ENCODE results near the gene STRA6. TPM values are rescaled to one million over a fixed set of nuclear protein-coding genes. Genes with fewer than 3 reads are reported as not detected.

Gene STRA6
- total RNA-seq, 2 experiments from 2014 or later: not detected

DNA sequence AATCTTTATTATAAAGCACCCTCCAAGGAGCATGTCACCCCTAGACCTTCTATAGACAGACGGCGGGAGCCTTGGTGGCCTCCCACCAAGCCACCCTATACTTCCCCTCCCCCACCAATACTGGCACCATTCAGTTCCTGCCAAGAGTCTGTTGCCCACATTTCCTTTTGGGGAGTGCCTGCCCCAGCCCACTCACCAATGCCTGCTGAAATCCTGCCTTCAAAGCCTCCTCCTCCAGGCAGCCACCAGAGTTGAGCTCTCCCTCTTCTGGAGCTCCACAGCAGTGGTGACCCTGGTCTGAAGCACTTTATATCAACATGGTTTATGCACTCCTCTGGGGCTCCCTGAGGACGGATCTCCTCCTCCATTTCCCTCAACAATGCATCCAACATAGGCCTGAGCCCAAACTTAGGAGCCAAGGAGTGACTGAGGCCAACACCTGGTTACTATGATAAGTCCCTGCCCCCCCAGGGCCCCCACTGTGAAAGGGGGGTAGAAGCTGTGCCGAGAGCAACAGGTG, 42.3 kb upstream of the STRA6 start:
- POLR2A ChIA-PET: no interaction called here
- CTCF ChIA-PET (ENCODE audit: unreplicated experiment): no interaction called here

DNA sequence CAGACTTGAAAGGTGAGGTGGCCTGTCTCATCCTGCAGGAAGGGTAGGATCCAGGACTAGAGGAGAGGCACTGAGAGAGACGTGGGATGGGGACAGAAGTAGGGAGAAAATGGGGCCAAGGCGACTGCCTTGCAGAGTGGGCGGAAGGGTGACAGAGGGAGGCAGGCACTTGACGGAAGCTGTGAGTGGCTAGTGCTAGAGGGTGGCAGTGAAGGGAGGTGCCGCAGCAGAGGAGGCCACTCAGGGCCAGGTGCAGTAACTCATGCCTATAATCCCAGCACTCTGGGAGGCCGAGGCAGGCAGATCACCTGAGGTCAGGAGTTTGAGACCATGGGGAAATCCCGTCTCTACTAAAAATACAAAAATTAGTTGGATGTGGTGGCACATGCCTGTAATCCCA, 40.8 kb upstream of the STRA6 start:
- H3K4me2 ChIP-seq (ENCODE audit: low read length): no peak overlapping the region
- no peaks in the 10 kb centered on the region for H3K79me2 ChIP-seq (ENCODE audit: insufficient read depth, low read depth, low read length)
- no TSS peak for BruUV-seq (replicated peaks)
- no peak for TF ChIP-seq EZH2phosphoT487 (IDR thresholded peaks at IDR 0.05; ENCODE audit: borderline replicate concordance, low read depth, low read length)
- TF ChIP-seq, protein P1, sequence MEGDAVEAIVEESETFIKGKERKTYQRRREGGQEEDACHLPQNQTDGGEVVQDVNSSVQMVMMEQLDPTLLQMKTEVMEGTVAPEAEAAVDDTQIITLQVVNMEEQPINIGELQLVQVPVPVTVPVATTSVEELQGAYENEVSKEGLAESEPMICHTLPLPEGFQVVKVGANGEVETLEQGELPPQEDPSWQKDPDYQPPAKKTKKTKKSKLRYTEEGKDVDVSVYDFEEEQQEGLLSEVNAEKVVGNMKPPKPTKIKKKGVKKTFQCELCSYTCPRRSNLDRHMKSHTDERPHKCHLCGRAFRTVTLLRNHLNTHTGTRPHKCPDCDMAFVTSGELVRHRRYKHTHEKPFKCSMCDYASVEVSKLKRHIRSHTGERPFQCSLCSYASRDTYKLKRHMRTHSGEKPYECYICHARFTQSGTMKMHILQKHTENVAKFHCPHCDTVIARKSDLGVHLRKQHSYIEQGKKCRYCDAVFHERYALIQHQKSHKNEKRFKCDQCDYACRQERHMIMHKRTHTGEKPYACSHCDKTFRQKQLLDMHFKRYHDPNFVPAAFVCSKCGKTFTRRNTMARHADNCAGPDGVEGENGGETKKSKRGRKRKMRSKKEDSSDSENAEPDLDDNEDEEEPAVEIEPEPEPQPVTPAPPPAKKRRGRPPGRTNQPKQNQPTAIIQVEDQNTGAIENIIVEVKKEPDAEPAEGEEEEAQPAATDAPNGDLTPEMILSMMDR (conservative IDR thresholded peaks at IDR 0.05; ENCODE audit: low read length): no peak
- POLR2A ChIA-PET: no interaction called here
- no peaks in the 10 kb centered on the region for H3K36me3 ChIP-seq (ENCODE audit: insufficient read depth, low read length)
- no peaks in the 10 kb centered on the region for H4K20me1 ChIP-seq (ENCODE audit: insufficient read depth, low read length)
- H3K4me3 ChIP-seq (ENCODE audit: low read depth, low read length, poor library complexity, severe bottlenecking): no peak overlapping the region
- no peak for DNase-seq (ENCODE audit: low spot score)
- H3K9me2 ChIP-seq (ENCODE audit: insufficient read depth, low read length): no peaks in the 10 kb centered on the region
- H3K4me1 ChIP-seq (ENCODE audit: insufficient read depth, low read length, poor library complexity, severe bottlenecking): no peaks in the 10 kb centered on the region
- no peak overlapping the region for H2AFZ ChIP-seq (ENCODE audit: low read length)
- H3K27ac ChIP-seq (ENCODE audit: low read depth, low read length, poor library complexity, severe bottlenecking): no peak overlapping the region
- CTCF ChIA-PET (ENCODE audit: unreplicated experiment): no interaction called here
- H3K9me3 ChIP-seq (ENCODE audit: low read length): no peaks in the 10 kb centered on the region
- intact Hi-C loops (cut with micrococcal nuclease; ENCODE audit: unreplicated experiment): no loop called here

More for the DNA sequence above, 42.3 kb upstream of the STRA6 start:
- intact Hi-C loops (cut with micrococcal nuclease; ENCODE audit: unreplicated experiment): no loop called here
- Histone ChIP-seq H2AFZ (ENCODE audit: low read length) (no peak overlapping the region), H3K79me2 (ENCODE audit: insufficient read depth, low read depth, low read length) (no peaks in the 10 kb centered on the region), H3K4me1 (ENCODE audit: insufficient read depth, low read length, poor library complexity, severe bottlenecking) (no peaks in the 10 kb centered on the region), H3K4me2 (ENCODE audit: low read length) (no peak overlapping the region), H4K20me1 (ENCODE audit: insufficient read depth, low read length) (no peaks in the 10 kb centered on the region), H3K9me3 (ENCODE audit: low read length) (no peaks in the 10 kb centered on the region), H3K4me3 (ENCODE audit: low read depth, low read length, poor library complexity, severe bottlenecking) (no peak overlapping the region), H3K36me3 (ENCODE audit: insufficient read depth, low read length) (no peaks in the 10 kb centered on the region), H3K9me2 (ENCODE audit: insufficient read depth, low read length) (no peaks in the 10 kb centered on the region), H3K27ac (ENCODE audit: low read depth, low read length, poor library complexity, severe bottlenecking) (no peak overlapping the region)
- BruUV-seq (replicated peaks): no TSS peak
- TF ChIP-seq EZH2phosphoT487 (IDR thresholded peaks at IDR 0.05; ENCODE audit: borderline replicate concordance, low read depth, low read length): no peak
- TF ChIP-seq, protein P1 (conservative IDR thresholded peaks at IDR 0.05; ENCODE audit: low read length): no peak
- no peak for DNase-seq (ENCODE audit: low spot score)

DNA sequence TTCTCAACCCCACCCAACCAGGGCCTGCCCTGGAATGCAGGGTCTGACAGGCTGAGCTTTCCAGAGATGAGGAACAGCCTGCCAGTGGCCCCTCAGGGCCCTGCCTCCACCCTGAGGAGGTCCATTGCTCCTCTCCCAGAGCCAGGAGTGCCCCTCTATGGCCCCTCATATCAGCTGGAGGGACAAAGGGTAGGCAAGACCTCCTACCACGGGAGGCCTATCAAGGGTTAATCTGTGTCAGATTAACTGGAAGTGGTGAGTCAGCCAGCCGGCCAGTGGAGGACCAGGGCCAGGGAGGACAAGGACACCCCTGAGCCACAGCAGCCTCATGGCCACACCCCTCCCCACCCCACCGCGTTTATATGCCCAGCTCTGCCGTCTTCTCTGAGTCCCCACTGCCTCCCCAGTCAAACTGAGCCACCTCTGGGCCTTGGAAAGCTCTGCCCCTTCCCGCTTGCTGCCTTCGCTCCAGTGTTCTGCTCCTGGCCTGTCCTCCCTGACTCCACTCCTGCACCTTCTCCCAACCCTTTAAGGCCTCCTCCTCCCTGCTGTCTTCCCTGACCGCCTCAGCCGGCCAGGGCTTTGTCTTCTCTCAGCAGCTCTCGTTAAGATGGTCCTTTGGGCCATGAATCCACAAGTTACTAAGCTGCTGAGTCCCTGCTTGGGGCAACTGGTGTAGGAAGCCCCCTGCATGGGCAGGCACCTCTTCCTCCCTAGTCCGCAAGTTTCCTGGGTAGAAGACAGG, 40.0 kb upstream of the STRA6 start:
- no peak overlapping the region for H3K4me2 ChIP-seq (ENCODE audit: low read length)
- ChIA-PET CTCF (ENCODE audit: unreplicated experiment) (no interaction called here), POLR2A (no interaction called here)
- H4K20me1 ChIP-seq (ENCODE audit: insufficient read depth, low read length): no peaks in the 10 kb centered on the region
- intact Hi-C loops (cut with micrococcal nuclease; ENCODE audit: unreplicated experiment): no loop called here
- H3K27ac ChIP-seq (ENCODE audit: low read depth, low read length, poor library complexity, severe bottlenecking): no peak overlapping the region
- no peak overlapping the region for H2AFZ ChIP-seq (ENCODE audit: low read length)
- BruUV-seq (replicated peaks): no TSS peak
- TF ChIP-seq, protein P1 (conservative IDR thresholded peaks at IDR 0.05; ENCODE audit: low read length): no peak
- no peak for TF ChIP-seq EZH2phosphoT487 (IDR thresholded peaks at IDR 0.05; ENCODE audit: borderline replicate concordance, low read depth, low read length)
- H3K36me3 ChIP-seq (ENCODE audit: insufficient read depth, low read length): no peaks in the 10 kb centered on the region
- no peak for DNase-seq (ENCODE audit: low spot score)
- H3K4me3 ChIP-seq (ENCODE audit: low read depth, low read length, poor library complexity, severe bottlenecking): no peak overlapping the region
- no peaks in the 10 kb centered on the region for H3K79me2 ChIP-seq (ENCODE audit: insufficient read depth, low read depth, low read length)
- H3K4me1 ChIP-seq (ENCODE audit: insufficient read depth, low read length, poor library complexity, severe bottlenecking): no peaks in the 10 kb centered on the region
- no peaks in the 10 kb centered on the region for H3K9me2 ChIP-seq (ENCODE audit: insufficient read depth, low read length)
- no peaks in the 10 kb centered on the region for H3K9me3 ChIP-seq (ENCODE audit: low read length)

All from OCI-LY7 (cell line).